ENCODE data around the gene AMY1C.

The AMY1C gene

DNA sequence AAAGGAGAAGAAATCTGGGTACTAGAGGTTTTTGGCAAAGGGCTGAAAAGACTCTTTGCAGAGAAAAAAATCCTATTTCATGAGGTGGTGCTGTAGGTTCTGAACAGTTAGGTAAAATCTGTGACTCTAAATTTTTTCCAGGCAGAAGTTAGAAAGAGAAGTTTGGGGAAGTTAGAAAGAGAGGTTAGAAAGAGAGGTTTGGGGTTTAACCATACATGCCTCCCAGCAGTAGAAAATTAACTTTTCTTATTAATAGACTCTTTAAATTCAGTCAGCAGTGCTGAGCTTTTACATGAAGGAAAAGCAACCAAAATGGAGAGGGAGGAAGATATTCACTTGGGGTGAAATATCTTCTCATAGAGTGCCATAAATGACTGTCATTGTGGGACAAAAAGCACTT, 12.2 kb downstream of the AMY1C start:
- Histone ChIP-seq H3K36me3 (ENCODE audit: control insufficient read depth, insufficient read depth, low read length) (no peaks in the 10 kb centered on the region), H3K27ac (ENCODE audit: low read depth, low read length, severe bottlenecking) (no peak overlapping the region), H3K4me1 (ENCODE audit: control insufficient read depth, insufficient read depth, low read length, poor library complexity, severe bottlenecking) (no peaks in the 10 kb centered on the region)

DNA sequence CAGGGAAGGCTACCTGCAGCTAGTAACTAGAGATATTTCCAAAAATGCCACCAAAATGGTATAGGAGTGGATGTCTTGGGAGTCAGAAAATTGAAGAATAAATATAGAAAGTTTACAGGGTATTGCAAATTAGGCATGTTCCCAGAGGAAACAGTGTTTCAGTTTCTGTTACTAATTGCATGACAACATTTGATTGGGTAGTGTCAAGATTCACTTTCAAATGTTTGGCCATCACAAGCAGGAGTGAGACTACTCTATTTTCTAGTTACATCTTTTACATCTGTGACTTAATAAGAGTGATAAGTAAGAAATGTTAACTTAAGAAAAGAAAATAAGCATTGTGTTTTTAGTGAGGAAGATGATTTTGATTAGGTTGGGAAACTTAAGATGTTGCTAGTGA, 30.2 kb downstream of the AMY1C start:
- no peaks in the 10 kb centered on the region for H3K4me1 ChIP-seq (ENCODE audit: control insufficient read depth, insufficient read depth, low read length, poor library complexity, severe bottlenecking)
- no peaks in the 10 kb centered on the region for H3K9me3 ChIP-seq (ENCODE audit: control insufficient read depth, low read length)
- no peak overlapping the region for H3K27ac ChIP-seq (ENCODE audit: low read depth, low read length, severe bottlenecking)
- H3K36me3 ChIP-seq (ENCODE audit: control insufficient read depth, insufficient read depth, low read length) = no peaks in the 10 kb centered on the region
- no peak overlapping the region for H3K4me3 ChIP-seq (ENCODE audit: extremely low read depth, insufficient read depth, low read length, poor library complexity, severe bottlenecking)

More for the DNA sequence above, 12.2 kb downstream of the AMY1C start:
- Histone ChIP-seq H3K4me3 (ENCODE audit: extremely low read depth, insufficient read depth, low read length, poor library complexity, severe bottlenecking) (no peak overlapping the region), H3K9me3 (ENCODE audit: control insufficient read depth, low read length) (no peaks in the 10 kb centered on the region)

DNA sequence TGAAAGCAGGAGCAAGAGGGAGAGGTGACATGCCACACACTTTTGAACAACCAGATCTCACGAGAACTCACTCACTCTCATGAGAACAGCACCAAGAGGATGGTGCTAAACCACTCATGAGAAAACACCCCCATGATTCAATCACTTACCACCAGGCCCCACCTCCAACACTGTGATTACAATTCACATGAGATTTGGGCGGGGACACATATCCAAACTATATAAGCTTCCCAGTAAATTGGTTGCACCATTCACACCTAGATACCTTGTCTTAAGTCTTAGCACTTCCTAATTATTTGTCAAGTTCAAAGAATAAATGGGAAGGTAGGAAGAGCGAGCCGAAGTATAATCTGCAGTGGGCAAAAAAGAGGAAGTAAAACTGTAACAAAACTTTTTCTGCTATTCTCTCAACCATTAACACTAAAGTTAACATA, 34.3 kb downstream of the AMY1C start:
- Histone ChIP-seq H3K9me3 (ENCODE audit: control insufficient read depth, low read length) (no peaks in the 10 kb centered on the region), H3K27ac (ENCODE audit: low read depth, low read length, severe bottlenecking) (no peak overlapping the region), H3K36me3 (ENCODE audit: control insufficient read depth, insufficient read depth, low read length) (no peaks in the 10 kb centered on the region), H3K4me1 (ENCODE audit: control insufficient read depth, insufficient read depth, low read length, poor library complexity, severe bottlenecking) (no peaks in the 10 kb centered on the region), H3K4me3 (ENCODE audit: extremely low read depth, insufficient read depth, low read length, poor library complexity, severe bottlenecking) (no peak overlapping the region)
- 79 to 83% methylated on average over 1 to 2 of the region's 4 CpGs for WGBS, 2 experiments (ENCODE audit: insufficient coverage in 2 of 2)

DNA sequence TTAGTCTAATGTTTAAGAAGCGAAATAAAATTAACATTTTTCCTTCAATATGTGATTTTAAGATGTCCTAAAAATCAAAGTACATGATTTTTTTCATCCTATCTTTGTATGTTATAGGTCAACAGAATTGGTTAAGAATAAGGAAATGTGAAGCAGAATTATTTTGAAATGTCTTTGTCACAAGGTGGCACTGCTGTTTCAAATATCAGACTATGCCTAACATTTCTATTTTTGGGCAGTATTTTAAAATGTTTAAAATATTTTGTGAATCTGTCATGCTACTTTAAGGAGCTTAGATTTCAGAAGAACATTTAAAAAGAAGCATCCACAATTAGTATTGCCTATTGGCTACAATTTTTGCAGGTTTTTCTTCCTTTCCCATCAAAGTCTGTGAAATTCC, 38.7 kb downstream of the AMY1C start:
- Histone ChIP-seq H3K27ac (ENCODE audit: low read depth, low read length, severe bottlenecking) (no peak overlapping the region), H3K36me3 (ENCODE audit: control insufficient read depth, insufficient read depth, low read length) (no peaks in the 10 kb centered on the region), H3K4me3 (ENCODE audit: extremely low read depth, insufficient read depth, low read length, poor library complexity, severe bottlenecking) (no peak overlapping the region), H3K9me3 (ENCODE audit: control insufficient read depth, low read length) (no peaks in the 10 kb centered on the region), H3K4me1 (ENCODE audit: control insufficient read depth, insufficient read depth, low read length, poor library complexity, severe bottlenecking) (no peaks in the 10 kb centered on the region)
- WGBS, 2 experiments (ENCODE audit: insufficient coverage in 2 of 2) = no CpG with 5 or more reads among the region's 1 CpG

DNA sequence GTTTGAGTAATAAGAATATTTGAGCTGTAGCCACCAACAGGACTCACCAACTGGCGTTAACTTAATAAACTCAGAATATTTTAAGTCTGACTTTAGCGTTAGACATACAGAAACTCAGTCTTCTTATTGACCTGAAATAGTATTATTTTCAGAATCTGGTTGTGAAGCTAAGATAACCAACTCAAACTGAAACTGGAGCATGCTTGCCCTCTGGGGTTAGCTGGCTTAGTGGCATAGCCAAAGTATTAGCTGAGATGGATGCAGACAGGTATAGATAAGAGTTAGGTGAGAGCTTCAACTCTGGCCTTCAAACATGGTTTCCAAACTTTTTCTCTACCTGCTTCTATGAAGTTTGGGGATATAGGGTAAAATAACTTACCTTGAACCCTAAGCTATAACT, 40.5 kb downstream of the AMY1C start:
- Histone ChIP-seq H3K27ac (ENCODE audit: low read depth, low read length, severe bottlenecking) (no peak overlapping the region), H3K4me3 (ENCODE audit: extremely low read depth, insufficient read depth, low read length, poor library complexity, severe bottlenecking) (no peak overlapping the region), H3K36me3 (ENCODE audit: control insufficient read depth, insufficient read depth, low read length) (no peaks in the 10 kb centered on the region), H3K4me1 (ENCODE audit: control insufficient read depth, insufficient read depth, low read length, poor library complexity, severe bottlenecking) (no peaks in the 10 kb centered on the region), H3K9me3 (ENCODE audit: control insufficient read depth, low read length) (no peaks in the 10 kb centered on the region)
- no CpG with 5 or more reads among the region's 2 CpGs for WGBS, 2 experiments (ENCODE audit: insufficient coverage in 2 of 2)
